ENCODE results near the gene MRTO4. TPM values are rescaled to one million over a fixed set of nuclear protein-coding genes. Genes with fewer than 3 reads are reported as not detected.
"Not testable (repeated sequence)": the region's sequence is repeated elsewhere in the genome, so short reads cannot be mapped to it uniquely, and the experiment has no call there.

Gene MRTO4
- total RNA-seq, 1 donor from 2014 or later: 32.0 TPM

GRCh38 chr1:19254416-19254815 is 2.8 kb downstream of the MRTO4 start:
- Mint-ChIP-seq H3K36me3 (peaks cover 8% of the 10 kb centered on the region), H3K4me1 (peaks cover 26% of the 10 kb centered on the region), H3K4me3 (no peak overlapping the region), H3K27me3 (ENCODE audit: low read depth) (no peaks in the 10 kb centered on the region), H3K27ac (no peak overlapping the region), H3K9me3 (no peaks in the 10 kb centered on the region)
- no peak for DNase-seq (ENCODE audit: low spot score in 2 of 2, unreplicated experiment in 2 of 2)
- no peak for TF ChIP-seq CTCF (IDR thresholded peaks at IDR 0.05; ENCODE audit: unreplicated experiment)

DNA sequence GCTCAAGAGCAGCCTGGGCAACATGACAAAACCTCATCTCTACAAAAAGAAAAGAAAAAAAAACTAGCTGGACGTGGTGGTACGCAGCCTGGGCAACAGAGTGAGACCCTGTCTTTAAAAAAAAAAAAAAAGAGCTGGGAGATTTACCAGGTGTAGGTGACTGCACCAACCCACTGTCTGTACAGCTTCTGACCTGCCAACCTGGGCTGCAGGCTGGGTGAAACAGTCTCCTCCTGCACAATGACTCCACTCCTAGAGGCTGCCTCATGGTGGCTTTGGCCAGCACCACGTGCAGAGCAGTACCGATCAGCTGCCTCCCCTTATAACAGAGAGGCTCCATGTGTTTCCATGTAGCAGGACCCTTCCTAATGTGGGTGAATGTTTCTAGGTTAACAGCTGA is 3.7 kb downstream of the MRTO4 start:
- Mint-ChIP-seq H3K4me1 (peaks cover 23% of the 10 kb centered on the region), H3K4me3 (no peak overlapping the region), H3K27me3 (ENCODE audit: low read depth) (no peaks in the 10 kb centered on the region), H3K27ac (no peak overlapping the region), H3K9me3 (no peaks in the 10 kb centered on the region), H3K36me3 (peaks cover 12% of the 10 kb centered on the region)
- no peak for DNase-seq (ENCODE audit: low spot score in 2 of 2, unreplicated experiment in 2 of 2)
- no peak for TF ChIP-seq CTCF (IDR thresholded peaks at IDR 0.05; ENCODE audit: unreplicated experiment)

DNA sequence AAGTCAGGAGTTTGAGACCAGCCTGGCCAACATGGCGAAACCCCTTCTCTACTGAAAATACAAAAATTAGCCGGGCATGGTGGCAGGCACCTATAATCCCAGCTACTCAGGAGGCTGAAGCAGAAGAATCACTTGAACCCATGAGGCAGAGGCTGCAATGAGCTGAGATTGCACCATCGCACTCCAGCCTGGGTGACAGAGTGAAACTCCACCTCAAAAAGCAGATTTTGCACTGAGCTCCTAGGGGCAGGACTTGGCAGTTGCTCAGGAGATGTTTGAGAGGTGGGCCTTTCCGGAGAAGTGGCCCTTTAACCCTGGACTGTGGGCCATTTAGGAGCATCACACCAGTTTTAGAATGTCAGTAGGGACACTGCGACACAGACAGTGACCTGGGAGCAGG is 4.7 kb downstream of the MRTO4 start:
- not testable (repeated sequence) for H3K27ac Mint-ChIP-seq; DNase-seq (ENCODE audit: low spot score in 2 of 2, unreplicated experiment in 2 of 2); H3K9me3 Mint-ChIP-seq; H3K27me3 Mint-ChIP-seq (ENCODE audit: low read depth); H3K4me3 Mint-ChIP-seq
- peaks cover 12% of the 10 kb centered on the region for H3K36me3 Mint-ChIP-seq
- H3K4me1 Mint-ChIP-seq: peaks cover 17% of the 10 kb centered on the region

DNA sequence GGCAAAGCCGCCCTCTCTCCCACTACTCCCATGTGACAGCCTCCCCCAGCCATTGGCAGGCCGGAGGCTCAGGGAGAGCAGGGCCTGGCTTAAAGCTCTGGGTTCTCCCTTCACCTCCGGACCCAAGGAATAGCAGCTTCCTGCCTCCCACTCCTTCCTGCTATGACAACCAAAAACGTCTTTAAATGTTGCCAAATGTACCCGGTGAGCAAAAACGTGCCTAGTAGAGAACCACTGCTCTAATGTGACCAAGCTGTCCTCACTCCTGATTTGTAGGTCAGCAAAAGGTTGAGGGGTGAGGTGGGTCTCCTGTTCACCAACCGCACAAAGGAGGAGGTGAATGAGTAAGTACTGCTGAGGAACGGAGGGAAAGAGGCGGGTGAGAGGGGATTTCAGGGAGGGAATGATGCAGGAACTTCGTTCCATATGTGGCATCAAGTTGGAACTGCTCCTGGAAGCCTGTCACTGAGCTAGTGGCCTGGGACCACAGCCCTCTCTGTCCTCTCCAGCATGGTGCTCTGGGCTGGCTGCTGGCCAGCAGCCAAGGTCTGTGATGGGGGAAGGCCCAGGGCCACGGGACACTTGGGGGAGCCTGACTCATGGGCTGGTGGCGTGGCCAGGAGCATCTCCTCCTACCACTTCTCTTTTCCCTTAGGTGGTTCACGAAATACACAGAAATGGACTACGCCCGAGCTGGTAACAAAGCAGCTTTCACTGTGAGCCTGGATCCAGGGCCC is 5.7 kb downstream of the MRTO4 start:
- no peak overlapping the region for H3K4me3 Mint-ChIP-seq
- no peak for DNase-seq (ENCODE audit: low spot score in 2 of 2, unreplicated experiment in 2 of 2)
- H3K27ac Mint-ChIP-seq: no peak overlapping the region
- no peaks in the 10 kb centered on the region for H3K27me3 Mint-ChIP-seq (ENCODE audit: low read depth)
- peaks cover 12% of the 10 kb centered on the region for H3K36me3 Mint-ChIP-seq
- H3K4me1 Mint-ChIP-seq: peaks cover 14% of the 10 kb centered on the region
- no peaks in the 10 kb centered on the region for H3K9me3 Mint-ChIP-seq
- no peak for TF ChIP-seq CTCF (IDR thresholded peaks at IDR 0.05; ENCODE audit: unreplicated experiment)

GRCh38 chr1:19258353-19258752 is 6.7 kb downstream of the MRTO4 start:
- Mint-ChIP-seq H3K4me1 (peaks cover 5% of the 10 kb centered on the region), H3K27ac (no peak overlapping the region), H3K9me3 (no peaks in the 10 kb centered on the region), H3K4me3 (no peak overlapping the region), H3K36me3 (peaks cover 12% of the 10 kb centered on the region), H3K27me3 (ENCODE audit: low read depth) (no peaks in the 10 kb centered on the region)
- TF ChIP-seq CTCF (IDR thresholded peaks at IDR 0.05; ENCODE audit: unreplicated experiment): no peak
- no peak for DNase-seq (ENCODE audit: low spot score in 2 of 2, unreplicated experiment in 2 of 2)

DNA sequence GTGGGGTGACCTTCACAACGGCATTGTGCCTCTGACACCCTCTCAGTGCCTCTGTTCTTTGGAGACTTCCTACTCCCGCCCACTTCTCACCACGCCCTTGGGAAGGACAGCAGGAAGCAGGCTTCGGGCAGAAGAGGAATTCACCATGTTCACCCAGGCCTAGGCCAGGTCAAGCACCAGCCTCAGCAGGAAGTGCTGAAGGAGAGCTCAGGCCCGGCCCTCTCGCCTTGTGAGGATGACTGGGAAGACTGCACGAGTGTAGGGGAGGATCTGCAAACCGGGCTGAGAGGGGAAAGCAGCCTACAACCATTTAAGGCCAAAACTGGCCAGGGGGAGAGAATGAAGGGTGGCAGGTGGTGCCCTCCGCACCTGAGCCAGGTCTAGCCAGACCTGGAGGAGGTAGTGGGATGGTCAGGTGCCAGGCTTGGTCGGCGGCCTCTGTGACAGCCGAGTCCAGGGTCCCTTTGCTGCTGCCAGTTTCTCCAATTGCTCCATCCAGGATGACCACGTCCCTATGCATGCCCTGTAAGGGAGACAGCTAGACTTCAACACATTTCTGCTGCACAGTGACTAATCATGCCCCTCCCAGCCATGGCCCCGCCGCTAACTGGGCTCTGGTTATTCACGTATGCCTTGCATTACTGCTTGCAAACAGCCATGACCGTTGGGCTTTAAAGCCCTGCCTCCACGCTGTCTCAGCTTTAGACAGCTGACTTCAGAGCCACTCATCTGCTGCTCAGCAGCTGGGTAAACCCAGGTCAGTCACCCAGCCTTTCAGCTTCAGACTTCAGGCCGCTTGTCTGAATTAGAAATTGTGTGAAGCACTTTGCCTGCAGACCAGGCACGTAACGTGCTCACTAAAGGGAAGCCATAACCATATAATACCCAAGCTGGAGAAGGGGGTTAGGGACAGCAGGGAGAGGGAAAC is 8.9 kb downstream of the MRTO4 start:
- H3K9me3 Mint-ChIP-seq: no peaks in the 10 kb centered on the region
- no peaks in the 10 kb centered on the region for H3K4me1 Mint-ChIP-seq
- peaks cover 12% of the 10 kb centered on the region for H3K36me3 Mint-ChIP-seq
- no peak overlapping the region for H3K27ac Mint-ChIP-seq
- H3K27me3 Mint-ChIP-seq (ENCODE audit: low read depth): no peaks in the 10 kb centered on the region
- no peak for DNase-seq (ENCODE audit: low spot score in 2 of 2, unreplicated experiment in 2 of 2)
- no peak overlapping the region for H3K4me3 Mint-ChIP-seq
- no peak for TF ChIP-seq CTCF (IDR thresholded peaks at IDR 0.05; ENCODE audit: unreplicated experiment)
